ENCODE measurements around the gene GABPB2.

The GABPB2 gene

DNA sequence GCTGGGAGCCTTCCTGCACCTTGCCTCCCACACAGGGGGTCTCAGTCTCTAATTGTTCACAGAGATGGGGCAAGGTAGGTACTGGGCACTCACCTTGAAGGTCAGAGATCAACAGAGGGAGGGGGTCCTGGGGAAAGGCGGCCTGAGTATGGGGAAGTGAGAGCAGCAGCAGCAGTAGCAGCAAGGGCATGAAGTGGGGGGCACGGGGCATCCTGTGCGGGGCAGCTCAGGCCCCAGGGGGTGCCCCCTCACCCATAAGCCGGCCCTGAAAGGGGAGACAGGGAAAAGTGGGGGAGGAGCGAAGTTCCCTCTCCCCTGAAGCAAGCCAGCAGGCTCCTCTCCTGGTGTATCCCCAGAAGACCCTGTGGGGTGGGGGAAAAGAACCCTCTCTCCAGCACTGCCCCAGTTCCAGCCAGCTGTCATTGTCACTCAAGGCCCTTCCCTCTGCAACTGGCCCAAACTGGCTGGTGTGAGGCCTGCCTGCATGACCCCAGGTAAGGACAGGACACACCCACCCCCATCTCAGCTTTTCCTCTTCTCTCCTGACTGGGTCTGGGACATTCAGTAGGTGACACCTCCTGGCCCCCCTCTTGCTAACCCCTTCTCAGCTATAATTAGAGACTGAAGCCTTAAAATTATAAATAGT is 72.0 kb downstream of the GABPB2 start:
- FAIRE-seq (no peak), DNase-seq (ENCODE audit: insufficient read length, low spot score) (no peak)
- peak; percentile 38; the same call in 1 of the 2 replicates for TF ChIP-seq SPI1 (IDR thresholded peaks at IDR 0.05; ENCODE audit: low read depth, low read length)
- no peak for TF ChIP-seq POLR2A (IDR thresholded peaks at IDR 0.05; ENCODE audit: low read depth, low read length)

DNA sequence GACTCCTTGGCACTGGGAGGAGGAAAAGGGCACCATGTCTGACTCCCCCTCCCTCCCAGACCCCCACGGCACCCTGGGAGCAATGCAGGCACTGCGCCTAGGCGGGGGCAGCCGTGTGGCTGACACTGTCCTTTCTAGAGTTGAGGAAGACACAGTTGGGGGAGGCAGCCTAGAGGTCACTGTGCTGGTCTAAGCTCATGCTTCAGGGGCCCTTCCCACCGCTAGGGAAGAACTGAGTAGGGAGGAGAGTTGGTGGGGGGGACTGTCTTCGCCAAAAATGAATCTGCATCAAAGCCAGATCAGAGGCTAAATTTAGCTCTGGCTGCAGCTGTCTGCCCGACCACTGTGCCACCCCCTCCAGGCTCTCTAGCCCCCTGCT is 72.5 kb downstream of the GABPB2 start:
- FAIRE-seq, result no peak
- TF ChIP-seq SPI1 (IDR thresholded peaks at IDR 0.05; ENCODE audit: low read depth, low read length) (no peak), POLR2AphosphoS5 (IDR thresholded peaks at IDR 0.05; ENCODE audit: low read depth, low read length) (no peak), TAF1 (IDR thresholded peaks at IDR 0.05; ENCODE audit: low read depth, low read length) (no peak), POU2F2 (IDR thresholded peaks at IDR 0.05; ENCODE audit: low read depth, low read length) (no peak), PAX5 (IDR thresholded peaks at IDR 0.05; ENCODE audit: insufficient read depth, low read length, severe bottlenecking) (no peak), POLR2A (IDR thresholded peaks at IDR 0.05; ENCODE audit: low read depth, low read length) (no peak)

DNA sequence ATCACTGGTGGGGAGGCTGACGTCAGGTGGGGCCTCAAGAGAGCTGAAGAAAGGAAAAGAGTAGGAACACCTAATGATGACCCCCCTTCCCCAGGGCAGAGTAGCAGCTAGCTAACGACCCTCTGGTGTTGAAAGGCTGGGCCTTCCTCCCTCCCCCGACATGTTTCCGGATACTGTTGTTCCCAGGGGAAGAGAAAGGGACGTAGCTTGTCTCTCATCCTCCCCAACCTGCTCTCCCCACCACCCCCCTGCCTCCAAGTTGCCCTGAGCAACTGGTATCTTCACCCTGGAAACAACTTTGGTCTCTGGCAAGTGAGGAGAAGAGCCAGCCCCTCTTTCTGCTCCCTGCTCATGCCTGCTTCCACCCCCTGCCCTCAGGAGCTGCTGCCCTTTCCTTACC is 73.4 kb downstream of the GABPB2 start:
- DNase-seq (ENCODE audit: insufficient read length, low spot score) (no peak), FAIRE-seq (no peak)
- no peak for TF ChIP-seq POLR2A (IDR thresholded peaks at IDR 0.05; ENCODE audit: low read depth, low read length)

More for the DNA sequence above, 72.5 kb downstream of the GABPB2 start:
- no peak for DNase-seq (ENCODE audit: insufficient read length, low spot score)

DNA sequence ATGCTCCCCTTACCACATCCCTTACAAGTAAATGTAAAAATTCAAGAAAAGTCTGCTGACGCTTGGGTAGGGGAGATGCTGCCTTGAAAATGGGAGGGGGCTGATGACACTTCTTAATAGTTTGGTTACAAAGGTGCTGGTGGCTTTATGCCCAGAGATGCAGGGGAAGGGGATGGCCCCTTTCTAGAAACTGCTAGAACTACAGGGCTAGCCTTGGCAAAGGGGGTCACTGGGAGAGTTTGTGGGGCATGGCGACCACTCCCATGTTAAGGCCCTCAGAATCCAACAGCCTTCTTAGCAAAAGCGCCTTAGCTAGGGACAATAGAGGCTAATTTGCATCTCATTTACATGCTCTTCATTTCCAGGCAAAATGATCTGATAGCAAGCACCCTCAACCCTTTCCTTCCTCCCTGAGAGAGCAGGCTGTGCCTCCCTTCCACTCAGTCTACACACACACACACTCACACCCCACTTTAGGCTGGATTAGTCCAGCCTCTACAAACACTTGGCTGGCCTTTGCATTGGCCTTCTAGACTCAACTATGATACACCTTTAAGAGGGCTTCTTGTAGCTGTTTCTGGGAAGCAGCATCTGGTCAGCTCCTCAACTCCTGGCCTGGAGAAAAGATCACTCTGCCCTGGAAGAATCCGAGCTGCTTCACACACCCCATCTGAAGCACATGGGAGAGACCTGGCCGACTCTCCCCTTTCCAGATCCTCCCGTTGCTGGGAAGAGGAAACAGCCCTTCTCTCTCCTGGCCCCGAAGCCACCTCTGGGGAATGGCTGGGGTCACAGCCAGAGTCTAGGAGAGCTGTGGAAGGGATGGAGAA is 74.1 kb downstream of the GABPB2 start:
- no peak for DNase-seq (ENCODE audit: insufficient read length, low spot score)
- TF ChIP-seq SPI1 (IDR thresholded peaks at IDR 0.05; ENCODE audit: low read depth, low read length), result no peak
- no peak for TF ChIP-seq POLR2A (IDR thresholded peaks at IDR 0.05; ENCODE audit: low read depth, low read length)
- TF ChIP-seq POLR2AphosphoS5 (IDR thresholded peaks at IDR 0.05; ENCODE audit: low read depth, low read length), result no peak
- TF ChIP-seq PAX5 (IDR thresholded peaks at IDR 0.05; ENCODE audit: insufficient read depth, low read length, severe bottlenecking), result no peak
- no peak for TF ChIP-seq POU2F2 (IDR thresholded peaks at IDR 0.05; ENCODE audit: low read depth, low read length)
- no peak for TF ChIP-seq TAF1 (IDR thresholded peaks at IDR 0.05; ENCODE audit: low read depth, low read length)
- FAIRE-seq, result no peak

DNA sequence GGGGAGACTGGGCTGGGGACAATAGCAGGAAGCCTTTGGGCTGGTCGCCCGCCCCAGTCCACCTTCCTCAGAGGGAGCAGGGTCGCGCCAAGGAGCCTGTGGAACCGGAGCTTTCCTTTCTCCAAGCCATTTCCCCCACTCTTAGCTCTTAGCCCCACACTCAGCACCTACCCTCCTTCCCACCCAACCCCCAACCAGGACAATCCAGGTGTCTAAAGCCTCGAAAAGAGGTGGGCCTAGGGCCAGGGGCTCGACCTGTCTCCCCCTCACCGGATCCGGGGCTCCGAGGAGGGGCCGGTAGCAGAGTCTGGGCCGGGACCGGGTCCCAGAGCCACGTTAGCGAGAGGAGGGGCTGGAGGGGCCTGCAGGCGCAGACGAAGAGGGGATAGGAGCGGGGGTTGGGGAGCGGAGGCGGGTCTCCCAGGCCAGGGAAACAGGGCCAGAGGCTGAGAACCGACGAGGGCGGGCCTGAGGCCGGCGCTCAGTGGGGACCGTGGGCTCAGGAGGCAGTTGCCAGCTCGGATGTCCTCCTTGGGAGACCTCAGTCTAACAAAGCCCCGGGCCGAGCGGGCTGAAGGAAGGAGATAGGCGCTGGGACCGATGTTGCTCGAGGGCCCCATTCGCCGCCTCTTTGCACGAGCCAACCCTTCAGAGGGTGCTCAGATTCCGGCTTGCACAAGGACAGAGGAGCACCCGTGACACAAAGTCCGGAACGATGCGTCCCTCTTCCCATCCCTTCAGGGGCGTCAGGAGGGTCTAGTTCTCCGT is 74.9 kb downstream of the GABPB2 start:
- DNase-seq (ENCODE audit: insufficient read length, low spot score) (no peak), FAIRE-seq (no peak)
- no peak for TF ChIP-seq POU2F2 (IDR thresholded peaks at IDR 0.05; ENCODE audit: low read depth, low read length)

DNA sequence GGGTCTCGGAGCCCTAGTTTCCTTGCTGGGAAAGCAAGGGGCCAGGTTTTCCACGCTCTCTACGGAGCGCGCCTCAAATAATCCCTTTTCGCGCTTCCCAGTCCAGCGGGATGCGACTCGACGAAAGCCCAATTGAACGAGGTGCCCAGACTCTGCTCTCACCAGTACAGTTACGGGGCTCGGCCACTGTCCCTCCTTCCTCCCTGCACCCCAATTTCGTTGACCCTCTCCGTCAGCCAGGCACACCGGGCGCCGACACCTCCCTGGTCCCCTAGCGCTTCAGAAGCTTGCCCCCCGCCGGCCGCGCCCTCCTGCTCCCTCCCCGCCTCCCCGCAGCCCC is 75.5 kb downstream of the GABPB2 start:
- DNase-seq (ENCODE audit: insufficient read length, low spot score) (no peak), FAIRE-seq (no peak)
- TF ChIP-seq POLR2A (IDR thresholded peaks at IDR 0.05; ENCODE audit: low read depth, low read length) (no peak), SPI1 (IDR thresholded peaks at IDR 0.05; ENCODE audit: low read depth, low read length) (no peak), POLR2AphosphoS5 (IDR thresholded peaks at IDR 0.05; ENCODE audit: low read depth, low read length) (no peak), PAX5 (IDR thresholded peaks at IDR 0.05; ENCODE audit: insufficient read depth, low read length, severe bottlenecking) (no peak), TAF1 (IDR thresholded peaks at IDR 0.05; ENCODE audit: low read depth, low read length) (no peak), POU2F2 (IDR thresholded peaks at IDR 0.05; ENCODE audit: low read depth, low read length) (no peak)

DNA sequence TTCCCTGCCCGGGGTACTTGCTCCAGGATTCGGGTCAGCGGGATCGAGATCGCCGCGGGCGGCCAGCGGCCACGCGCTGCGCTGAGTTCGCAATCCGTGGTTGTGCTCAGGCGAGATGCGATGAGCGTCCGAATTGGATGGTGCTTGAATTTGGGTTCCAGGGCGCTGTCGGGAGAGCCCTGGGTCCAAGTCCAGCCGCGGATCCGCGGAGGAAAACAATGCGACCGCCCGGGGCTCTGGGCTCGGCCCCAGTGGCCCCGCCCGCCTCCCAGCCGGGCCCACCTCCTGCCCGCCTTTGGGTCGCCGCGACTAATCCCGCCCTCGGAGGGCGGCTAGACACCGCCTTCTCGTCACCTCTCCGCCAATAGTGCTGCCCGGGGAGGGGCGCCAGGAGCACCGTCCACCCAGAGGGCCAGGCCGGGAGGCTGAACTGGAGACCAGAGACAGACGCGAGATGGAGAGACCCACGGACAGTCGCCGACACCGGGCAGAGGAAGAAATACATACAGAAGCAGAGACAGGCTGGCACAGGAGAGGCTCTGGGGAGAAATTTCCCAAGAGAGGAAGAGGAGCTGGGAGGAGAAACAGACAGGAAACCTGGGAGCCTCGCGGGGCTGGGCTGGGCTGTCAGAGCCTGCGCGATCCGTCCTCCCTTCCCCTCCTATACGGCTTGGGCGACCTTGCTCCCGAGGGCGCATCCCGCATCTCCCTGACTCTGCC is 76.0 kb downstream of the GABPB2 start, which contains the start of gene SEMA6C:
SEMA6C (minus strand) TSS at position 220 of the 720 bp plus-strand sequence. CDS start 4,010 bp downstream, outside the sequence.
- TF ChIP-seq TAF1 (IDR thresholded peaks at IDR 0.05; ENCODE audit: low read depth, low read length), result no peak
- TF ChIP-seq PAX5 (IDR thresholded peaks at IDR 0.05; ENCODE audit: insufficient read depth, low read length, severe bottlenecking), result no peak
- no peak for TF ChIP-seq POU2F2 (IDR thresholded peaks at IDR 0.05; ENCODE audit: low read depth, low read length)
- DNase-seq (ENCODE audit: insufficient read length, low spot score) (peak; percentile 90), FAIRE-seq (peak; percentile 94)

DNA sequence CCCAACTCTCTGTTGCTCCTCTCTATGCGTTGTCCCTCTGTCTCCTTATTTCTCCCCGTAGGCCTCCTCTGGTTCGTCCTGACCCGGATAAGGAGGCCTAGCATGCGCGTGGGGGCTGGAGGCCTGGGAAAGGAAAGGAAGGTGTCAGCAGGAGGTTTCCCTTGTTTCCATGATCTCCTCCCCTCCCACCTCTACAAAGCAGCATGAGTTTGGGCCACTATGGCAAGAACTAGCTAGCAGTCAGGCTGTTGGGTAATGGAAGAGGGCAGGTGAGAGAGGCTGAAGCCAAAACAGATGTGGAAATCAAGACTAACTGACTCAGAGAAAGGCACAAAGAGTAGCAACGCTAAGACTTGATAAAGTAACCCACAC is 76.6 kb downstream of the GABPB2 start:
- no peak for TF ChIP-seq POU2F2 (IDR thresholded peaks at IDR 0.05; ENCODE audit: low read depth, low read length)
- no peak for TF ChIP-seq TAF1 (IDR thresholded peaks at IDR 0.05; ENCODE audit: low read depth, low read length)
- no peak for TF ChIP-seq POLR2AphosphoS5 (IDR thresholded peaks at IDR 0.05; ENCODE audit: low read depth, low read length)
- no peak for TF ChIP-seq SPI1 (IDR thresholded peaks at IDR 0.05; ENCODE audit: low read depth, low read length)
- no peak for TF ChIP-seq PAX5 (IDR thresholded peaks at IDR 0.05; ENCODE audit: insufficient read depth, low read length, severe bottlenecking)
- TF ChIP-seq POLR2A (IDR thresholded peaks at IDR 0.05; ENCODE audit: low read depth, low read length), result no peak
- FAIRE-seq, result peak; percentile 69
- DNase-seq (ENCODE audit: insufficient read length, low spot score), result no peak

DNA sequence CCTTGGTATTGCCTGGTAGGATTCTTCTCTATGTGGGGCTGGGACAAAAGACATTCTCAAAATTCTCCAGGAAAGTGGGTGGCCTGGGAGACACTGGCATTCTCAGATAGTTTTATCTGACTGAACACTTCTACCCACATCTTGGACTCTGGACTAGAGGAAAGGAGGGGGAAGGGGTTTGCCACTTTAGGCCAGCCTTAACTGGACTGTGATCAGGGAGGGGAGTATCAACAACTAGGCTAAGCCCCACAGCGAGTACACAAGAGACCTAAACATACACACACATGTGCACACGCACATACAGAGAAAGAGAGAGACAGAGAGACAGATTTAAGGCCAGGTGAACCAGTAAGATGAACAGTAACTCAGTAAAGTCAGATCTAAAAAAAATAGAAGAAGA is 77.1 kb downstream of the GABPB2 start:
- DNase-seq (ENCODE audit: insufficient read length, low spot score) (no peak), FAIRE-seq (no peak)
- TF ChIP-seq PAX5 (IDR thresholded peaks at IDR 0.05; ENCODE audit: insufficient read depth, low read length, severe bottlenecking), result no peak

DNA sequence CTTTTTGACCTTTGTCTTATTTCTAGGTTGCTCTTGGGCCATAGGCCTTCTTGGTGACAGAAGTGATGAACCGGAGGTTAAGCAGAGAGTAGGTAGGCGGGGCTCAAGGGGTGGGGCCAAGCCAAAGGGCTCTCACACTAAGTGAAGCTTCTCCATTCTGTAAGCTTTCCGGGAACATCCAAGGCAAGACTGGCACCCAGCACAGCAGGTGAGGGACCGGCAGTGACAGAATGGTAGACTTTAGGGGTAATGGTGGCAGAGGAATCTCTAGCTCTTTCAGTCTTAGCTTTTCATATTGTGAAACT is 85.9 kb downstream of the GABPB2 start, which contains the start of gene TNFAIP8L2:
TNFAIP8L2 (plus strand) TSS at position 135 of the 305 bp plus-strand sequence. CDS start 2,049 bp downstream, outside the sequence.
- no peak for DNase-seq (ENCODE audit: insufficient read length, low spot score)
- FAIRE-seq, result peak; percentile 76
- no peak for TF ChIP-seq POU2F2 (IDR thresholded peaks at IDR 0.05; ENCODE audit: low read depth, low read length)
- TF ChIP-seq POLR2A (IDR thresholded peaks at IDR 0.05; ENCODE audit: low read depth, low read length), result no peak
- no peak for TF ChIP-seq POLR2AphosphoS5 (IDR thresholded peaks at IDR 0.05; ENCODE audit: low read depth, low read length)
- TF ChIP-seq SPI1 (IDR thresholded peaks at IDR 0.05; ENCODE audit: low read depth, low read length), result no peak
- no peak for TF ChIP-seq PAX5 (IDR thresholded peaks at IDR 0.05; ENCODE audit: insufficient read depth, low read length, severe bottlenecking)
- no peak for TF ChIP-seq TAF1 (IDR thresholded peaks at IDR 0.05; ENCODE audit: low read depth, low read length)
